GM19395 (cell line): ENCODE results near the gene VGF.
A peak's percentile ranks its signal among the peaks of the same experiment; 100 is the strongest.
"Not testable (repeated sequence)": the region's sequence is repeated elsewhere in the genome, so short reads cannot be mapped to it uniquely, and the experiment has no call there.

Source experiments
- ATAC-seq: cut with Tn5 transposase; IDR thresholded peaks from one replicate; pipeline ENCODE4 v1.9.1; 2021; ENCODE audit warnings: mild to moderate bottlenecking, moderate library complexity; ENCODE audit not compliant: unreplicated experiment

The VGF gene

GRCh38 chr7:101140339-101140699 is 25.1 kb downstream of the VGF start:
- no peak for ATAC-seq

- no peak for ATAC-seq
Observed at GRCh38 chr7:101138213-101138870, 27.0 kb downstream of the VGF start.

- no peak for ATAC-seq
Observed at GRCh38 chr7:101137651-101138212, 27.6 kb downstream of the VGF start.

GRCh38 chr7:101134399-101134980 is 30.9 kb downstream of the VGF start:
- ATAC-seq = no peak

GRCh38 chr7:101133621-101134398 is 31.6 kb downstream of the VGF start:
- ATAC-seq = no peak

GRCh38 chr7:101132626-101133600 is 32.5 kb downstream of the VGF start:
- not testable (repeated sequence) for ATAC-seq

- ATAC-seq = no peak
Observed at GRCh38 chr7:101129603-101130117, 35.7 kb downstream of the VGF start.

- ATAC-seq = no peak
Observed at GRCh38 chr7:101128040-101128834, 37.1 kb downstream of the VGF start.

- ATAC-seq = no peak
Observed at GRCh38 chr7:101127460-101128039, 37.8 kb downstream of the VGF start.

- peak; percentile 57 for ATAC-seq
Observed at GRCh38 chr7:101126651-101127459, 38.5 kb downstream of the VGF start, which contains the start of gene SERPINE1. Gene SERPINE1 (plus strand): TSS chr7:101127104. CDS start chr7:101128394, 1,290 bp downstream.

GRCh38 chr7:101125989-101126650 is 39.2 kb downstream of the VGF start:
- ATAC-seq = peak; percentile 53

GRCh38 chr7:101124376-101125056 is 40.9 kb downstream of the VGF start:
- no peak for ATAC-seq

GRCh38 chr7:101123703-101124068 is 41.7 kb downstream of the VGF start:
- no peak for ATAC-seq

- no peak for ATAC-seq
Observed at GRCh38 chr7:101122933-101123702, 42.3 kb downstream of the VGF start.

GRCh38 chr7:101121991-101122932 is 43.1 kb downstream of the VGF start:
- no peak for ATAC-seq
